ENCODE measurements around the gene SLC5A3.

SLC5A3 gene

GRCh38 chr21:34072145-34073031 lies 990 bp upstream of the SLC5A3 start:
- DNase-seq = peak in 1 of 5 donors; percentile 3

GRCh38 chr21:34073749-34074282 lies 438 bp downstream of the SLC5A3 start:
- DNase-seq = peak in 3 of 5 donors; percentile 16 to 56 (median 34)

- DNase-seq = peak in 1 of 5 donors; percentile 11
Observed at GRCh38 chr21:34074283-34075090, 1.1 kb downstream of the SLC5A3 start.

GRCh38 chr21:34075091-34075425 lies 1.7 kb downstream of the SLC5A3 start:
- DNase-seq = no peak

GRCh38 chr21:34075760-34076660 lies 2.6 kb downstream of the SLC5A3 start:
- DNase-seq = peak in 1 of 5 donors; percentile 30

- DNase-seq = no peak
Observed at GRCh38 chr21:34076835-34077234, 3.5 kb downstream of the SLC5A3 start.

- no peak for DNase-seq
Observed at GRCh38 chr21:34077888-34078287, 4.5 kb downstream of the SLC5A3 start.

- peak in 2 of 5 donors; percentile 9 to 54 for DNase-seq
Observed at GRCh38 chr21:34078915-34079314, 5.5 kb downstream of the SLC5A3 start.

GRCh38 chr21:34080710-34081109 lies 7.3 kb downstream of the SLC5A3 start:
- no peak for DNase-seq

- no peak for DNase-seq
Observed at GRCh38 chr21:34082769-34083168, 9.4 kb downstream of the SLC5A3 start.

GRCh38 chr21:34083357-34083756 lies 10.0 kb downstream of the SLC5A3 start:
- DNase-seq = no peak

GRCh38 chr21:34085129-34085528 lies 11.8 kb downstream of the SLC5A3 start:
- DNase-seq = no peak

- no peak for DNase-seq
Observed at GRCh38 chr21:34086887-34087306, 13.5 kb downstream of the SLC5A3 start.

GRCh38 chr21:34088752-34089151 lies 15.4 kb downstream of the SLC5A3 start:
- no peak for DNase-seq

- DNase-seq = no peak
Observed at GRCh38 chr21:34091032-34091431, 17.7 kb downstream of the SLC5A3 start.

- DNase-seq = no peak
Observed at GRCh38 chr21:34091607-34092006, 18.2 kb downstream of the SLC5A3 start.

- no peak for DNase-seq
Observed at GRCh38 chr21:34092262-34092921, 19.0 kb downstream of the SLC5A3 start.

GRCh38 chr21:34093083-34093482 lies 19.7 kb downstream of the SLC5A3 start:
- DNase-seq = no peak

GRCh38 chr21:34094949-34095348 lies 21.6 kb downstream of the SLC5A3 start:
- no peak for DNase-seq

- no peak for DNase-seq
Observed at GRCh38 chr21:34097442-34097841, 24.1 kb downstream of the SLC5A3 start.

- no peak for DNase-seq
Observed at GRCh38 chr21:34100337-34100736, 27.0 kb downstream of the SLC5A3 start.

- no peak for DNase-seq
Observed at GRCh38 chr21:34100790-34101189, 27.4 kb downstream of the SLC5A3 start.
